GM18867 (cell line): ENCODE data around the gene ASTN2.

ENCODE experiments used
- ATAC-seq: cut with Tn5 transposase; IDR thresholded peaks from one replicate; pipeline ENCODE4 v1.9.1; 2021; ENCODE audit warnings: mild to moderate bottlenecking, moderate library complexity; ENCODE audit not compliant: unreplicated experiment

Gene ASTN2

DNA sequence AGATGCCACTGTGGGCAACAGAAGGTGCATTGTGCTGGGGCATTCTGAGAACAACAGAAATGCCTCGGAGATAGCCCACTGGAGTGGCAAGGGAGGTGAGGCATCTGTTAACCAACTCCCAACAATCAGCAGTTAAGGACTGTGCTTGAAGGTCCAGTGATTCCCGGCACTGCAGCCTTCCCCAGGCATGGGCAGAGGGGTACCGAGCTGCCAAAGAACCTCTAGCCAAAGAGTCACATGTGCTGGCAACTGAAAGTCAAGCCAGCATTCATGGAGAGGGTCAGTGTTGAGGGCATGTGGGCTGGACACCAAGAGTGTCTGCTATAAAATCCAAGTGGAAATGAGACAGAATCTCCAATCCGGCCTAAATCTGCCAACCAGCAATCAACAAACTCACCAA is 149.6 kb downstream of the ASTN2 start:
- no peak for ATAC-seq

DNA sequence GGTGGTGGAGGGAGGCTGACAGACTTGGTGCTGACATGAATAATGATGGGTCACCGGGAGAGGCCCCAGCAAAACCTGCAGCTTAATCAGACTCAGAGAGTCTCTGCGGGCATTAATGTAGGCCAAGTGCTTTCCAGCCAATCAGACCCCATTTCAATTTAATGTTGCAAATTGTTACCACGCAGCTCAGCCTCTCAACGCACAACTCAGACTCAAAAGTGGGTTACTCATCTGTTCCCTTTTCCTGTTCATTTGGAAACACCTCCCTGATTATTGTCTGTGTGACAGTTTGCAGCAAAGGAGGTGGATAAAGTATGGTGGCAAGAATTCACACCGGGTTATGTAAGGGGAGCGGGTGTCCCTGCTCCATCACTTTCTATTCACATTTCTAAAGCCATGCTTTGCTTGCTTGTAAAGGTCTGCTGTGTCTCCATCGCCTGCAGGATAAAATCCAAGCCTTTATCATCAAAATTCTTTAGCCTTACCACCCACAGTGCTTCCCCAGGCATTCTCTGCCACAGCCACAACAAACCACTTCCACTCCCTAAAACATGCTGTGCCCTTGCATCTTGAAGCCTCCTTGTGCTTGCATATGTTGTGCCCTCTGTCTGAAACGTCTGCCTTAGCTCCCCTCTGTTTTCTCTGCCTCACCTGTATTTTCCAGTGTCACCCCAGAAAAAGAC is 156.5 kb downstream of the ASTN2 start:
- no peak for ATAC-seq

DNA sequence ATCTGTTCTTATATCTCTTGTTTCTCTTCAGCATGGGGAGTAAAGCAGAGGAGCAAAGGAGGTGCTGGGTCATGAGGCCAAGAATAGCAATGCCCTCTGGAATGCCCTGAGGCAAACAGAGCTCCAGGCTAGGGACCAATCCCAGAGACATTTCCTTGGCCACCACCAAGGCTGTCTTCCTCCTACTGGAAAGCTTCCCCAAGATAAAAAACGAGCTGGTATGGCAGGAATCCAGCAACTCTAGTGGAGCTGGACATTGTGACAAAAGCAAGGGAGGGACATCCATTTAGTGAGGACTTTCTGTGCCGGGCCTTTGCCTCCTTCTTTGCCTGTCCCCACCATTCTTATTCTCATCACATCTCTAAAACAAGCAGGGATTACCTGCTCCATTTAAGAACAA is 161.6 kb downstream of the ASTN2 start:
- no peak for ATAC-seq

DNA sequence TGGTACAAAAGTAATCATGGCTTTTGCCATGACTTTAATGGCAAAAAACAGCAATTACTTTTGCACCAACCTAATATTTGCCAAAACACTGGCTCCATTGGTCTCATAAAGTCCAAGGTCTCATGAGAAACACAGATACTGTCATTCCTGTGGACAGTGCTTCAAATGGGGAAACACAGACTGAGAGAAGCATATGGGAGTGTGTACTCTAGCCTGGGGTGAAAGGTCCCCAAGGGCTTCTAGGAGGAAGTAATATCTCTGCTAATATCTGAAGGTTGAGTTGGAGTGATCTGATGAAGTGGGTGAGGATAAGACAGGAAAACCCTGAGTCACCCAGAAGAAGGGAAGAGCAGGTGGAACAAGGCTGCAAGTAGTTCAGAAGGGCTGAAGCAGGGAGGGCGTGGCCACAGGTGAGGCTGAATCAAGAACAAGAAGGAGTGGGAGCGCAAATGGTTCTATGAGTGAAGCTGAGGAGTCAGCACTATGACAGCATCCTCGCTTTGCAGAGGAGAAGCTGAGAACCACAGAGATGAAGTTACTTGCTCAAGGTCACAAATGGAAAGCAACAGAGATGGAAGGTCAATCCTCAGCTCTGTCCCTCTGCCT is 164.1 kb downstream of the ASTN2 start:
- no peak for ATAC-seq

DNA sequence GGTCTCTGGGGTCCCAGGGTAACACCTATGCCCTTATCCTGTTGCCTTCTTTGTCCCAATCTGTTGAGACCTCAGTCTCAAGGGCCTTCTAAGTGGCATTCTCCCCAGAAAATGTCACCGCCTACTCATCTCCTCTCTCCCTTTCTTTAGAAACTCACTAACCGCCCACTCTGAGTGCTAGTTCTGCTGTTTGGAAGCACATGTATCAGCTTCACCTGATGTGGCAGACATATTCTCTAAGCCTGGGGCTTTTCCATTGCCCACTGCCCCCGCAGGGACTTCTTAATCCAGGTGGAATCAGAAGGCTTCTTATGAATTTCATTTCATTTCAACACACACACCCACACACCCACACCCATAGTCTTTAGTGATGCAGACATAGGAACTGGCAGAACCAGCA is 165.1 kb downstream of the ASTN2 start:
- no peak for ATAC-seq

DNA sequence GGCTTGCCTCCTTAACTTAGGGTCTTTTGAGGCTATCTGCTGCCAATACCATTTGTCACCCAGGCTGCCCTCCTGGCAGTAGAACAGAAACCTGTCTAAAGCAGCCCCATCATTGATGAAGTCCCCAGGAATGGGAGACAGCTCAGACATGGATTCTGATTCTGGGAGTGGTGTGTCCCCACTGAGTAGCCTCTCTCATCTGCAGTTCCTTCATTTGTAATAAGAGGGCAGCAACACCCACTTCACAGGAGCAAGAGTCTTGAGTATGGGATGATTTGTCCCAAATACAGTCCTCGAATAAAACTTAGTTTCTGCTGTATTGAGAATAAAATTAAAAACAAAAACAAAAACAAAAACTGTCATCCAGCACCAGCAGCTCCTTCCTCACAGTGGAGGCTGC is 167.6 kb downstream of the ASTN2 start:
- peak; percentile 56 for ATAC-seq

DNA sequence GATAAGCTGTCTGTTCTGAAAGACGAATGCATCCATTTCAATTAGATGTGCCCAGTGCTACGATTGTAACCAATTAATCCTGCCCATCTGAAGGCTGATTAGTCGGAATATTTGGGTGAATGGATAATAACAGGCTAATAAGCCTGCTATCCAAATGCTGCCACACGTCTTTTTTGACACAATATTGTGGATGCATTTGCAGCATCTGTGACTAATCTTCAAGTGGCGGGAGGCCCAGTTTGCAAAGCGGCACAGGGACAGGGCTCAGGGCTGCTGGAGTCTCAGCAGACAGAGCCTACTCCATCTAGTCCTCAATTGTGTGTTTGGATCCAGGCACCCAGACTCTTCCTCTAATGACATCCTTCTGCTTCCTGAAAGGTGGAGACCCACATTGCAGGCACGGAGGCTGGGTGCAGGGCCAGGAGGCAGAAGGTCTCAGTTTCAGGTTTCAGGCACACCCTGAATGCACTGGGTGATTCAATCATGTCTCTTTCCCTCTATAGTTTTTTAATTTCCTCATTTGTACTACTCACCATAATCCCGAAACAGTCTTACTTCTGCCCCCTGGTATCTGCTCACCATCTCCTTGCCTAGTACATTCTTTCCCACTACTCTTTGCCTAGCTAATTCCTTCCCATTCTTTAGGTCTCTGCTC is 169.6 kb downstream of the ASTN2 start:
- ATAC-seq = no peak

DNA sequence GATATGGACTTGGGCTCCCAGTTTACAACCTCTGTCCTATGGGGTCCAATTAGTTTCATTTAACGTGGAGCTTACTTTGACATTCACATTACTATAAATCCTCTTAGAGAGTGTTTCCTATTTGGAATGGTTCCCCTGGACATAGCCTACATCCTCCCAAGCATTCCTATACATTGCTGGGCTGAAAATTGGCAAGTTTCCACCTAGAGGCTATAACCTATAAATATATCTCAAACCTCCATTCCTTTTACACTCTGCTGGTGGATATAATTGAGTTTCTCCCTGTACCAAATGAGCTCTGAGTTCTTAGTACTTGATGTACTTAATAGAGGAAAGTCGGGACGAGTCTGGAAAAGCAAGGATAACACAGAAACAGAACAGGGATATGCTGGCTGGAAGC is 172.8 kb downstream of the ASTN2 start:
- ATAC-seq = no peak

DNA sequence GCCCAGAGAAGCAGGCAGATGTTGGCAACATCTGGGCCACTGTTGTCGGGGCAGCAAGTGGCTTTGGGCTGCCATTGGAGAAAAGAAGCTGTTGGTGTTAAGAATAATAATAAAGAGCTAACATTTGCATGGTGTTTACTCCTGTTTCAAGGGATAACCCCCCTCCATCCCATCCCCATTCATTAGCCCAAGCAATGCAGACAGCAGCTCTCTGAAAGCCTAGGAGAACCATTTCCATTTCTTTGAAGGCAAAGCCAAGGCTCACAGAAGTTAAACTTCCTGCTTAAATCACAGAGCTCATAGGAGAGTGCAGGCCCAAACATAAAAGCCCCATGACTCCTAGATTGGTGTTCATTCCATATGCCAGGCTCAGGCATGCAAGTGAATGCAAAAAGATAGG is 175.4 kb downstream of the ASTN2 start:
- ATAC-seq = no peak

DNA sequence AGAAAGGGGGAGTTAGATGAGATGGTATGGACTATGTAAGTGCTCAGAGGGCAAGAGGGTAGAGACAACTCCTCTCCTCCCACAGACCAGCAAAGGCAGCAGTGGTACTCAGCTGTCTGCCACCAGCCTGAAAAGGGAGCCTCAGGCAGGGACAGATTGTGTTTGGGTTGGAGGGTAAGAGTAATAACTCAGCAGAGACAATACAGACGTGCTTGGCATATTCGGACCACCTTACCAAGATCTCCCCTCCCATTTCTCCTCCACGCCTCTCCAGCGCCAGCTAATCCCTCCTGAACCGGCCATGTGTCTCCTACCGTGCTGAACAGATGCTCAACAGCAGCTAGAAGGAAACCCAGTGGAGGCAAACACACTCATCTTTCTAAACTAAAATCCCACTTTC is 180.8 kb downstream of the ASTN2 start:
- ATAC-seq = no peak

DNA sequence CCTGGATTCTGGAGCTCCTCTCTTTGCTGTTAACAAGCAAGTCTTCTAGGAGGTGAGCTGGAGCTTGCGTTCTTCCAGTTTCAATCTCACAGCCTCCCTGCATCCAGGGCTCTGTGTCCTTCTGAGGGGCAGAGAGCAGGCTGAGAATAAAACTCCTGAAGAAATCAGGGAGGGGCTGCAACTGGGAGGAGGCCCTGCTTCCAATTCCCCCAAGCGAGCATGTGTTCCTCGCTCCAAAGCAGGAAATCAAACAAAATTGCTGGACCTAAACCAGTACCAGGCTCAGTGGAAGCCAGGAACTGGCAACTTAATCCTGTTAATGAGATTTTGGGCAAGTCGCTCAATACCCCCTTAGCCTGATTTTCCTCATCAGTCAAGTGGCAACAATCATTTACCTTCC is 181.8 kb downstream of the ASTN2 start:
- ATAC-seq = no peak

DNA sequence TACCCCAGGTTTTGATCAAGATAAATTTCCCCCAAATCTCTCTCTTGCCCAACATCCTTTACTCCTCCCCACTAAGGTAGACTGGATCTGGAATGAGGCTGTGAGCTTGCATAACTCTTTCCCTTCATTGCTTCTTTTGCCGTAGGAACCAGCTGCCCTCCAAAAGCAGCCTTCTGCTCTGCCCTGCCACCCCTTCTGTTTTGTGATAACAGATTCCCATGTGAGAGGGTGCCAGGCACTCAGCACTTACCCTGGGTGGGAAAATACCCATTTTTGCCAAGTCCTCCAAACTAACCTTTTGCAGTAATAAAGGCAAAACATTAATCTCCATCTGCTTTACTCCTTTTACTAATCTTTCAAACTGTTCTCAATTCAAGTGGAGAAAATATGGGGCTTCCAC is 182.6 kb downstream of the ASTN2 start:
- ATAC-seq = no peak

DNA sequence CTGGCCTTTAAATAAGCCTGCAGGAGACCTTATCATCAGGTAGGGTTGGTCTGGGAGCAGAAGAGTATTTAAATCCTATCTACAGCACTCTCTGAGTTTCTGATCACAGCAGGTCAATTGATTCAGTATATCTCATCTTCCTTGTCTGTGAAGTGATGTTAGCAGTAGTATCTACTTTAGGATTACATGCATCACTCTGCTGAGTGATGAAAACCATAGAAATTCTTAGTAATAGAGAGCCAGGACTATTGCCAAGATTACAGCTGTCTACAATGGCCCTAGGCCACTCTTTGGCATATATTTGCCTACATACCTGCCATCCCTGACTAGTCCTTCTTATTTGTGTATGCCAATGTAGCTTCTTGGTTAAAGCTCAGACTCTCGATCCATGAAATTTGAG is 183.8 kb downstream of the ASTN2 start:
- ATAC-seq = no peak

DNA sequence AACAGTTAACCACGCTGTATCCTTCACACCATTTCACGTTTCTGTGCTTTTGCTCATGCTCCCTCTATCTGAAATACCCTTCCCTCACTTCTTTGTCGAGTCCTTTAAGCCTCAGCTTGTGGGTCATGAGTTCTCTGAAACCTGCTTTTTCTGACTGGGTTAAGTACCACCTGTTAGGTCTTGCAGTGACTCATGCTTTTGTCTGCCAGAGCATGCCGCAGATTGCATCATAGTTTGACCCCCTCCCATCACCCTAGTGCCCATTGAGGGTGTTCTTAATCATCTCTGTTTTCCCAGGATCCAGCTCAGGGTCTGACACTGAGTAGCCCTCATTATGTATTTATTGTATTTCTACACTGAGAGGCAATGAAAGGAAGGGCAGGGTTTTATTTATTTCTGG is 190.2 kb downstream of the ASTN2 start:
- ATAC-seq = no peak

DNA sequence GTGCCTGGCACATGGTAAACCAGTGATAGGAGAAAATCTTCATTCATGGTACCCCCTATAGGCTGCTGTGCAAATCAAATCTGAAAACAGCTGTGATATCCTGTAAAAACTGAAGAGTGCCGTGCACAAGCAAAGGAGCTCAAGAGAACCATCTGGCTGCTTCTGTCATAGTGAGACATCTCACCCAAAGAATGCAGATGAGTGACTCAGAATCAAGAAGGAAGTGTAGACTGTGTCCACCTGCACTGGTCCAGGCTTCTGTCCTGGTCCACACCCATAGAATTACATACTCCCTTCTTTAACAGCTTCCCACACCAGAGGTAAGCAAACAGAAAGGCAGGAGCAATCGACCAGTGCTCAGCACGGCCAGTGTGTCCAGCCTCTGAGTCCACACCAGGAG is 195.9 kb downstream of the ASTN2 start:
- ATAC-seq = no peak

DNA sequence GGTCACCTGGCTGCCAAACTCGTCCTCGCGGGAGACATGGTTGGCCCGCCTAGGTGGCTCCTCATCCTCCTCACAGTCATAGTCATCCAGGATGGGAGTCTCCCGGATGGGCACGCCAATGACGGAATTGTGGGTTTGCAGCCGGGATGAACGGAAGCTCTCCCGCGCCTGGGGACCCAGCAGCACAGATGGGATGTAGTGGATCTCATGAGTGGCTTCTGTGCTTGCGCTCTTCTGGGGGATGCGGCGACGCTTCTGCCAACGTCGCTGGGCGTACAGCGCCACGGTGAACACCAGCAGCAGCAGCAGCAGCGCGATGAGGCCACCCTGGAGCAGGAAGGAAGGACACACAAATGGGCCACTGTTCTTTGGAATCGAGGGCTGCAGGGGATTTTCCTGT is 200.4 kb downstream of the ASTN2 start:
- ATAC-seq = no peak

DNA sequence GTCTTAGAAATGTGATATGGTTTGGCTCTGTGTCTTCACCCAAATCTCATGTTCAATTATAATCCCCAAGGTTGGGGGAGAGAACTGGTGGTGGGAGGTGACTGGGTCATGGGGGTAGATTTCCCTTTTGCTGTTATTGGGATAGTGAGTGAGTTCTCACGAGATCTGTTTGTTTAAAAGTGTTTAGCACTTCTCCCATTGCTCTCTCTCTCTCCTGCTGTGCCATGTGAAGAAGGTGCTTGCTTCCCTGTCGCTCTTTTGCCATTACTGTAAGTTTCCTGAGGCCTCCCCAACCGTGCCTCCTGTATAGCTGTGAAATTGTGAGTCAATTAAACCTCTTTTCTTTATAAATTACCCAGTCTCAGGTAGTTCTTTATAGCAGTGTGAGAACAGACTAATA is 203.6 kb downstream of the ASTN2 start:
- ATAC-seq = no peak

DNA sequence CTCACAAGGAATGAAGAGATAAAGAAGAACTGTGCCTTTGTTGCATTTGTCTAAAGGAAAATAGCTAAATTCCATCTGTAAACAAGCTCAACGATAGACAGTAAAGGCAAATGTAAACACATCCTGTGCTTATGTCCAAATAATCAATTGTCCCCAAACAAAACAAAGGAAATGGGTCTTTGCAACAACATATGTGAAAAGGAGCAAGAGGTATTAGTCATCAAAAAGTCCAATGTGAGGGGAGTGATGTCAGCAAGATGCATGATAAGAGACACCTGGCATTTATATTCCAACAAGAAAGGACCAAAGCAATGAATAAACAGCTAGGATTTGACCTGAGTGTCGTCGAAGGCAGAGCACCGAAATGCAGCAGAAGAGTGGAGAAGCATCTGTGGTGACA is 209.1 kb downstream of the ASTN2 start:
- no peak for ATAC-seq

DNA sequence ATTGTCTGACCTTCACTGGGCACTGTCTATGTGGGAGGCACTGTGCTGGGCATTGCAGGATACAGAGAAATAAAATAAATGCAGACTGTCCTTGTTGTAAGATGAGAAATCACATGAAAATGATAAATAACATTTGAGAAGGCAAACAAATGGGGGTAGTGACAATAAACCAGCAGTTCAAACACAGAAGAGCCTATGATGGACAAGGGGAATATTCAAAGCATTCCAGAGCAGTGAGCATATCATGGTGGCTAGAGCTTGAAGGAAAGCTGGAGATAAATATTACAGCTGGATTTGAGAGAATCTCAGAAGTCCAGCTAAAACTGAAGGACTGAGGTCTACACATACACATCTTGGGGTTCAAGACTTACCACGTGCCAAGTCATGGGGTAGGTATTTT is 209.9 kb downstream of the ASTN2 start:
- ATAC-seq = no peak

DNA sequence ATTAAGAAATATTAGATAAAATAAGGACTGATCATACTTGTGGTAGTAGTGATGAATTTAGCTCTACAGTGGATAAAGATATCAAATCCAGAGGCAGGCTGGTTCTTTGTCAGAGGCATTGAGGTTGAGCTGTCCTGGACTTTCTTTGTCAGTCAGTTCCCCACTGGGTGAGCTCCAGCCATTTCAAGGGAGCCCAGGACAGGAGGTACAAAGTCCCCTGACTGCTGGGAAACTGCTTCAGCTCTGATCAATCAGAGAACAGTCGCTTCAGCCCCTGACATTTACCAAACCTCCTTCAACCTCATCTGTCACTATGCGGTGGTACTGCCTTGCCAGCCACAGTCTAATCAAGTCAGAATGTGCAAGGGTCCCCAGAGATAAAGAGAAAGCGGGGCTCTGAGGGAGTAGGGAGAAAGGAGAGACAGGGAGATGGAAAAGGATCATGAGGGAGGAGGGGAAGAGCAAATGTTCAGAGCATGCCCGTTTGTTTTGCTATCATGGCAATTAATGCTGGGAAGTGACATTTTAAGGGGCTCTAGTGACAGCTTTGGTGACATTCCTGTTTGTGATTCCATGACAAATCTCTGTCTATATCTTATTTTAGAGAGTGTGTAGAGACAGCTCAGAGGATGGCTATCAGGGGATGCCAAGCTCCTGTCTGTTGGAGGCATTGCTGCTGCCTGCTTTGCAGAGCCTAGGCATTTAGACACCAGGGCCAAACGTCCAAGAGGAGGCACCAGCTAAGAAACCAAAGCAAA is 223.2 kb downstream of the ASTN2 start:
- ATAC-seq = no peak

DNA sequence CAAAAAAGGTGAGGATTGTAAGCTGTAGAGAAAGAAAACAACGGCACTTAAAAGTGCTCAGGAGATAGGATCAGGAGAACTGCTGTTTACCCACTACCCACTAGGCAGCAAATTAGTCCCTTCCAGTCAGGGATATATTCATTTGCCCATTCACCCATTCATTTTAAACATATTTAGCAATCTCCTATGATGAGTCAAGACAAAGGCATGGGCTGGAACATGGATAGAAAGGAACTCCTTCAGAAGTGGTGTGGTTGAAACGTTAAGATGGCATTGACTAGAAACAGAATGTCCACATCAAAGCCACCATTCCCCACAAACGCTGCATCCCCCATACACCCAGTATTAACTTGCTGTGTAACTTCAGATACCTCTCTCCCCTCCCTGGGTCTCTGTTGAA is 225.7 kb downstream of the ASTN2 start:
- no peak for ATAC-seq

DNA sequence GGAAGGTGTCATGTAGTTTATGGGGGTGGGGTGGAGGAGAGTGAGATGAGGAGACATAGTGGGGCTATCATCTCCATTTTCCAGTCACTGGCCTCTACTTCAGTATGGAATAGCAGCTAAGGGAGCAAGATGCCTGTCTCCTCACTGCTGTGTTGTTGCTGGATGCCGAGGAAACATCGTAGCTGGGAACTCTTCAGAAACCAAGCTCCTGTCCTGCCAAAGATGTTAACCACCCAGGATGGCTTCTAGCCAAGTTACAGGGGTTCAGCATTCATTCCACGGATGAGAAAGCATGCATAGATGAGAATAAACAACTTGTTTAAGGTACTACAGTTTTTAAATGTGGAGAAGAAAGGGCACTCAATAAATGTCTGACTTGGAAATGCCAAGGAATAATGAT is 226.5 kb downstream of the ASTN2 start:
- ATAC-seq = no peak
